ENCODE results near the gene PPM1E.
"Not testable (repeated sequence)": the region's sequence is repeated elsewhere in the genome, so short reads cannot be mapped to it uniquely, and the experiment has no call there.

The PPM1E gene

DNA sequence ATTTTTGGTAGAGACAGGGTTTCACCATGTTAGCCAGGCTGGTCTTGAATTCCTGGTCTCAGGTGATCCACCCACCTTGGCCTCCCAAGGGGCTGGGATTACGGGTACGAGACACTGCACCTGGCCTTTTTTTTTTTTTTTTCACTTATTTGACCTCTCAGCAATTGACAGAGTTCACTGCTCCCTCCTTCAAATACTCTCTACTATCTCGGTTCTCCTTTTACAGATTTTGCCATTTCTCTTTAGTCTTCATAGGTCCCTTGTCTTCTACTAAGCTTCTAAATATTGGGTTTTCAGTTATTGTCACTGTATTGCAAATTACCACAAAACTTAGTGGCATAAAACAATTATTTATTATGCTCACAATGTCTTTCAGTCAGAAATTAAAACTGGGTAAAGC is 191.8 kb downstream of the PPM1E start:
- Histone ChIP-seq H3K27me3 (ENCODE audit: insufficient read depth, low read length, poor library complexity, severe bottlenecking) (peaks cover 4% of the 10 kb centered on the region), H3K4me3 (ENCODE audit: low read length, poor library complexity, severe bottlenecking) (no peak overlapping the region), H3K79me2 (ENCODE audit: insufficient read depth, low read length) (no peaks in the 10 kb centered on the region), H3K4me1 (ENCODE audit: insufficient read depth, low read length, poor library complexity, severe bottlenecking) (no peaks in the 10 kb centered on the region), H3K36me3 (ENCODE audit: insufficient read depth, low read length) (no peaks in the 10 kb centered on the region), H3F3A (ENCODE audit: low read depth) (no peaks in the 10 kb centered on the region), H3K4me2 (ENCODE audit: low read depth, low read length, poor library complexity, severe bottlenecking) (no peak overlapping the region), H3K9ac (ENCODE audit: low read depth, low read length, poor library complexity, severe bottlenecking) (no peak overlapping the region), H4K20me1 (ENCODE audit: insufficient read depth, low read length, poor library complexity, severe bottlenecking) (no peaks in the 10 kb centered on the region), H2AFZ (ENCODE audit: low read length) (no peak overlapping the region), H3K9me2 (replicated peaks; ENCODE audit: low read depth, low read length) (no peaks in the 10 kb centered on the region), H3K9me3 (ENCODE audit: insufficient read depth, low read depth, low read length) (peaks cover 7% of the 10 kb centered on the region)
- TF ChIP-seq, protein P1, sequence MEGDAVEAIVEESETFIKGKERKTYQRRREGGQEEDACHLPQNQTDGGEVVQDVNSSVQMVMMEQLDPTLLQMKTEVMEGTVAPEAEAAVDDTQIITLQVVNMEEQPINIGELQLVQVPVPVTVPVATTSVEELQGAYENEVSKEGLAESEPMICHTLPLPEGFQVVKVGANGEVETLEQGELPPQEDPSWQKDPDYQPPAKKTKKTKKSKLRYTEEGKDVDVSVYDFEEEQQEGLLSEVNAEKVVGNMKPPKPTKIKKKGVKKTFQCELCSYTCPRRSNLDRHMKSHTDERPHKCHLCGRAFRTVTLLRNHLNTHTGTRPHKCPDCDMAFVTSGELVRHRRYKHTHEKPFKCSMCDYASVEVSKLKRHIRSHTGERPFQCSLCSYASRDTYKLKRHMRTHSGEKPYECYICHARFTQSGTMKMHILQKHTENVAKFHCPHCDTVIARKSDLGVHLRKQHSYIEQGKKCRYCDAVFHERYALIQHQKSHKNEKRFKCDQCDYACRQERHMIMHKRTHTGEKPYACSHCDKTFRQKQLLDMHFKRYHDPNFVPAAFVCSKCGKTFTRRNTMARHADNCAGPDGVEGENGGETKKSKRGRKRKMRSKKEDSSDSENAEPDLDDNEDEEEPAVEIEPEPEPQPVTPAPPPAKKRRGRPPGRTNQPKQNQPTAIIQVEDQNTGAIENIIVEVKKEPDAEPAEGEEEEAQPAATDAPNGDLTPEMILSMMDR (conservative IDR thresholded peaks at IDR 0.05; ENCODE audit: low read length): no peak
- no peak for TF ChIP-seq EZH2phosphoT487 (IDR thresholded peaks at IDR 0.05; ENCODE audit: borderline replicate concordance)

DNA sequence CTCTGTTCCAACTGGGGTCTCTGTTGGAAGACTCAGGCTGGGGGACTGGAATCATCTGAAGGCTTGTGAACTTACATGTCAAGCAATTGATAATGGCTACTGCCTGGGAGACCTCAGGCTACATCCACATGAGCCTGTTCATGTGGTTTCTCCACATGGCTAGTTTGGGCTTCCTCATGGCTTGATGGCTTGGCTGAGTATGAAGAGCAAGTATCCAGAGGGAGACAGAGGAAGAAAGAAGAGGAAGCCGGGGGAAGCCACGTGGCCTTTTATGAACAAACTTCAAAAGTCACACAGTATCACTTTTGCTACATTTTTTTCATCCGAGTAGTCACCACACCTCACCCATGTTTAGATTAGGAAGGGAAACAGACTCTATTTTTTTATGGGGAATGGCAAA is 192.2 kb downstream of the PPM1E start:
- Histone ChIP-seq H2AFZ (ENCODE audit: low read length) (no peak overlapping the region), H4K20me1 (ENCODE audit: insufficient read depth, low read length, poor library complexity, severe bottlenecking) (no peaks in the 10 kb centered on the region), H3K79me2 (ENCODE audit: insufficient read depth, low read length) (no peaks in the 10 kb centered on the region), H3K4me1 (ENCODE audit: insufficient read depth, low read length, poor library complexity, severe bottlenecking) (no peaks in the 10 kb centered on the region), H3K27me3 (ENCODE audit: insufficient read depth, low read length, poor library complexity, severe bottlenecking) (peaks cover 4% of the 10 kb centered on the region), H3K36me3 (ENCODE audit: insufficient read depth, low read length) (no peaks in the 10 kb centered on the region), H3K4me3 (ENCODE audit: low read length, poor library complexity, severe bottlenecking) (no peak overlapping the region), H3K9me2 (replicated peaks; ENCODE audit: low read depth, low read length) (no peaks in the 10 kb centered on the region), H3K9me3 (ENCODE audit: insufficient read depth, low read depth, low read length) (peaks cover 7% of the 10 kb centered on the region), H3F3A (ENCODE audit: low read depth) (no peaks in the 10 kb centered on the region), H3K9ac (ENCODE audit: low read depth, low read length, poor library complexity, severe bottlenecking) (no peak overlapping the region), H3K4me2 (ENCODE audit: low read depth, low read length, poor library complexity, severe bottlenecking) (no peak overlapping the region)
- no peak for TF ChIP-seq EZH2phosphoT487 (IDR thresholded peaks at IDR 0.05; ENCODE audit: borderline replicate concordance)
- TF ChIP-seq, protein P1 (conservative IDR thresholded peaks at IDR 0.05; ENCODE audit: low read length): no peak

DNA sequence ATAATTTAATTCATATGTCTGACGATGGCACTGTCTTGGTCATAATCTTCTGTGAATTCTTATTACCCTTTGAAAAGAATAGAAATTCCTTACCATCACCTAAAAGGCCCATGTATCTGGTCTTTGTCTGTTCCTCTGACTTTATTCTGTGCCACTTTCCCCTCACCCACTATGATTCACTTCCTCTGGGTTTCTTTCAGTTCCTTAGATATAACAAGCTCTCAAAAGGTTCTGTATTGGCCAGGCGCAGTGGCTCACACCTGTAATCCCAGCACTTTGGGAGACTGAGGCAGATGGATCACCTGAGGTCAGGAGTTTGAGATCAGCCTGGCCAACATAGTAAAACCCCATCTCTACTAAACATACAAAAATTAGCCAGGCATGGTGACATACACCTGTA is 198.7 kb downstream of the PPM1E start:
- not testable (repeated sequence) for H3K79me2 ChIP-seq (ENCODE audit: insufficient read depth, low read length); H3K9me2 ChIP-seq (replicated peaks; ENCODE audit: low read depth, low read length); H3K27me3 ChIP-seq (ENCODE audit: insufficient read depth, low read length, poor library complexity, severe bottlenecking); H3K4me1 ChIP-seq (ENCODE audit: insufficient read depth, low read length, poor library complexity, severe bottlenecking); H3K9me3 ChIP-seq (ENCODE audit: insufficient read depth, low read depth, low read length); H3F3A ChIP-seq (ENCODE audit: low read depth); H3K4me3 ChIP-seq (ENCODE audit: low read length, poor library complexity, severe bottlenecking); H3K9ac ChIP-seq (ENCODE audit: low read depth, low read length, poor library complexity, severe bottlenecking); H4K20me1 ChIP-seq (ENCODE audit: insufficient read depth, low read length, poor library complexity, severe bottlenecking); H3K36me3 ChIP-seq (ENCODE audit: insufficient read depth, low read length)
- H2AFZ ChIP-seq (ENCODE audit: low read length): peak overlapping the region; percentile 2; the same call in 1 of the 2 replicates
- H3K4me2 ChIP-seq (ENCODE audit: low read depth, low read length, poor library complexity, severe bottlenecking): peak overlapping the region; percentile 3

DNA sequence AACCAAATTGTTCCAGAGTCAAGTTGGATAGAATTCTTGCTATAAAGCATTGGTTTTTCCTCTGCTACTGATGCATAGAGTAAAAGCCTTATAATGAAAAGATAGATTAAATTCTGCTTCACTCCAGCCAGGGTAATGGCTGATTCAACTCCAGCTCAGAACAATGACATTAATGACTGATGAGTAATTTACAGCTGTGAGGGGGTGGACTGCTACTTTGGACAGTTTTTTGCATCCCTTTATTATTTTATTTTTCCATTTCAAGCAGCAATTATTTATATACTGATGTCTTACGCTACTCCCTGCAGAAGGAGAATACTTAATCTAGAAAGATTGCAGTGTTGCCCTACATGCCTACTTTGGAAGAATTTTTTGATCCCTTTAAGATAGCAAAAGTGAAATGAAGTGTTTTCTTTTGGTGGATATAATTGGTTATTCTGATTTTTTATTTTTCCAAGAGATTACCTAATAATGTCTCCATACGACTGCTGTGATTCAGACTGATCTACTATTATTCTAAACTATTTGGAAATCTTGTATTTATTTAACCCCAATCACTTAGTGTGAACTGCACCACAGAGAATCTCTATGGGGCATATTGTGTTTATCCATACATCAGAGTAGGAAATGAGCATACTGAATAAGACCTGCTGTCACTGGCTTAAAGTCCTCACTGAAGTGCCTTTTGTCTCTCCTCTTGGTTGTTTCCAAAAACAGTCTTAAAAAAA is 201.5 kb downstream of the PPM1E start:
- Histone ChIP-seq H3K4me1 (ENCODE audit: insufficient read depth, low read length, poor library complexity, severe bottlenecking) (peaks cover 7% of the 10 kb centered on the region), H3K9ac (ENCODE audit: low read depth, low read length, poor library complexity, severe bottlenecking) (no peak overlapping the region), H3F3A (ENCODE audit: low read depth) (no peaks in the 10 kb centered on the region), H3K36me3 (ENCODE audit: insufficient read depth, low read length) (no peaks in the 10 kb centered on the region), H3K4me2 (ENCODE audit: low read depth, low read length, poor library complexity, severe bottlenecking) (no peak overlapping the region), H4K20me1 (ENCODE audit: insufficient read depth, low read length, poor library complexity, severe bottlenecking) (no peaks in the 10 kb centered on the region), H3K4me3 (ENCODE audit: low read length, poor library complexity, severe bottlenecking) (no peak overlapping the region), H3K27me3 (ENCODE audit: insufficient read depth, low read length, poor library complexity, severe bottlenecking) (no peaks in the 10 kb centered on the region), H3K9me2 (replicated peaks; ENCODE audit: low read depth, low read length) (no peaks in the 10 kb centered on the region), H3K79me2 (ENCODE audit: insufficient read depth, low read length) (no peaks in the 10 kb centered on the region), H2AFZ (ENCODE audit: low read length) (no peak overlapping the region), H3K9me3 (ENCODE audit: insufficient read depth, low read depth, low read length) (no peaks in the 10 kb centered on the region)
- TF ChIP-seq EZH2phosphoT487 (IDR thresholded peaks at IDR 0.05; ENCODE audit: borderline replicate concordance): no peak
- TF ChIP-seq, protein P1 (conservative IDR thresholded peaks at IDR 0.05; ENCODE audit: low read length): no peak

DNA sequence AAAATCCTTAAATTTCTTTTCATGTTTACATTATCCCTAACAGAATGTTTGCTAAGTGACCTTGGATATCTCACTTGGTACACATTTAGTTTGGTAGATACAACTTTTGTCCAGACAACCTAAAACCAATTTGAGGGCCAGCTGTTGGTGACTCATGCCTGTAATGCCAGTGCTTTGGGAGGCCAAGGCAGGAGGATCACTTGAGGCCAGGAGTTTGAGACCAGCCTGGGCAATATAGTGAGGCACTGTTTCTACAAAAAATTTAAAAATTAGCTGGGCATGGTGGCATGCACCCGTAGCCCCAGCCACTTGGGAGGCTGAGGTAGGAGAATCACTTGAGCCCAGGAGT is 202.0 kb downstream of the PPM1E start:
- H3K4me1 ChIP-seq (ENCODE audit: insufficient read depth, low read length, poor library complexity, severe bottlenecking); H3K36me3 ChIP-seq (ENCODE audit: insufficient read depth, low read length); H3K9me3 ChIP-seq (ENCODE audit: insufficient read depth, low read depth, low read length); H3K79me2 ChIP-seq (ENCODE audit: insufficient read depth, low read length); H3F3A ChIP-seq (ENCODE audit: low read depth); H3K27me3 ChIP-seq (ENCODE audit: insufficient read depth, low read length, poor library complexity, severe bottlenecking); H4K20me1 ChIP-seq (ENCODE audit: insufficient read depth, low read length, poor library complexity, severe bottlenecking); H2AFZ ChIP-seq (ENCODE audit: low read length); H3K4me2 ChIP-seq (ENCODE audit: low read depth, low read length, poor library complexity, severe bottlenecking); H3K4me3 ChIP-seq (ENCODE audit: low read length, poor library complexity, severe bottlenecking); H3K9me2 ChIP-seq (replicated peaks; ENCODE audit: low read depth, low read length); H3K9ac ChIP-seq (ENCODE audit: low read depth, low read length, poor library complexity, severe bottlenecking): not testable (repeated sequence)

All from Loucy (cell line).